Erythroblast (primary cell): ENCODE measurements around the gene TBCD.

Experiments used
- GATA1 ChIP-seq: IDR thresholded peaks from 2 replicates; pipeline ENCODE4 v1.6.1; 2011; ENCODE audit warnings: low read depth, mild to moderate bottlenecking, control low read depth, low read length, moderate library complexity
- POLR2A ChIP-seq: IDR thresholded peaks from 2 replicates; pipeline ENCODE4 v1.6.1; 2011; ENCODE audit warnings: mild to moderate bottlenecking, low read length

- no peak for TF ChIP-seq POLR2A
- TF ChIP-seq GATA1 = no peak
Measured at GRCh38 chr17:82871776-82872561, 120.1 kb downstream of the TBCD start.
